Eye (tissue), 1 donor: ENCODE measurements around the gene PRR19.
"Not testable (repeated sequence)": the region's sequence is repeated elsewhere in the genome, so short reads cannot be mapped to it uniquely, and the experiment has no call there.

ENCODE experiments used
- DNase-seq: peaks from one replicate; pipeline ENCODE4 v3.0.0-alpha.2; 2015

The PRR19 gene, protein sequence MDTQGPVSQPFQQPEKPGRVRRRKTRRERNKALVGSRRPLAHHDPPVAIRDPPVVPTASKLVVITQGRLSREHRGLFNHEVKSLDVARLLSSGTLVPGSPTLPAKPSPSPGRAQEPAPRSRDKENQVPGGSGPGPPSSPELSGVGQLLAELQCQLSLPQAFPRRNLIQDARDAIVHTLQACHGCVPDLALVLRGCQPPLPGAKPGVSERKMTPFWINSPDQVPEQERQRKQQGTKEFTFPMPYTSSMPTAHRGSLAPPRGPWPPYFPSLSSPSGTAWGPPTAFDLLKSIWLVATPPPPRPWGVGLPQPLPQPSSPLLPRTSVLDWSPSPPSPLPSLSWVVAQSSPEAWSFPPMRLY

DNA sequence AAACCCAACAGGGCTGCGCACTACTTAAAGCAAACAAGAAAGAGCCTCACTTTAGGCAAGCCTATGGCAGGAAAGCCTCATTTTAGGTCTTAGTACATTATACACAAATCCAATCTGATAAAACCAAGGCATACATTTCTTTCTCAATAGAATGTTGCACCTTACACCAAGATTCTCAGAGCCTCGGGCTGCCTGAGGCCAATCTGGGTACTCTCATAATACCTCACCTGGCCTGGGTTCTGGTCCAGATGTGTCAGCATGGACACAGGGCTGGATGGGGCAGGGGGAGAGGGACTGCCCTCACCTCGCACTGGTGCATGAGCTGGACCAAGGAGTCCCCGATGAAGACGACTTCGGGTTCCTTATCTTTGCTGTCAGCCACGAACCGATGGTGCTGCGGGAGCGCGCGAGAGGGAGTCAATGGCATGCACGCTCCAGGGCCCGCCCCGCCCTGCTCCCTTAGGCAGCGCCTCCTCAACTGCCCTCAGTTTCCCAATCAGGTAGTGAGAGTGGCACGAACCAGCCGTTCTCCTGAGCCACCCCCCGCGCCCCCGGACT, at the start of gene PRR19:
PRR19 (plus strand) TSS at position 487 of the 558 bp plus-strand sequence. CDS start 7,453 bp downstream, outside the sequence.
- DNase-seq: no peak

DNA sequence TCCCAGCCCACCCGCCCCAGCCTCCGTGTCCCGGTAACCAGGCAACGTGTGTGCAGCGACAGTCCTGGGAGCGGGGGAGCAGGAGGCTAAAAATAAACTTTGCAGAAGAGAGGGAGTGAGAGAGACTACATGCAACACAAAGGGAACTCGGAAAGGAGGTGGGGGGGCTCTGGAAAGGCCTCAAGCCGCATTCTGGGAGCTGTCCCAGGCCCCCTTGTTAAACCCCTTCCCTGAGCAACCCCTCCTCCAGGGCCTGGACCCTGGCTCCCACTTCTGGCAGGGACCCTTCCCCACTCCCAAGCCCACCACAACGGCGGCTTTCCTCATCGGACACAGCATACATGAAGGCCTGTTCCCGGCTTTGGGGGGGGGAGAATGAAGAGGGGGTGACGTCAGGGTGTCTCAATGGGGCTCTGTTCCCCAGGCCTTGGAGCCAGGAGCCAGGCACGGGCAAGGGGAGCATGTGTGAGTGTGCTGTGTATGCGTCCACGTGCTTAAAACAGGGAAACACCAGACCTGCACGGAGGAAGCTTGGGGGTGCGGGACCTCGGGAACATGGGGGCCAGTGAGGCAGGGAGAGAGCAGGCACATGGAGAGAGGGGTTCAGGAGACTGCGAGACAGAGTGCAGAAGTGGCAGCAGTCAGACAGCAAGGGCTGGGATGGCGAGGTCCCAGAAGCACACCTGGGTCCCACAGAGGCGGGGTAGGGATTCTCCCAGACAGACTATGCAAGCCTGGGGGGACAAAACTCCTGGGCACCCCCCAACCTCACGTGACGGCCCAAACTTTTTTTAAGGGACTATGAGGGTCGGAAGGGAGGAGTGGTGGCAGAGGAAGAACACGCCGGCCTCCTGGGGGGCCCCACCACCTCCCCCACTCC, 49.3 kb upstream of the PRR19 start:
- peak; percentile 74 for DNase-seq

DNA sequence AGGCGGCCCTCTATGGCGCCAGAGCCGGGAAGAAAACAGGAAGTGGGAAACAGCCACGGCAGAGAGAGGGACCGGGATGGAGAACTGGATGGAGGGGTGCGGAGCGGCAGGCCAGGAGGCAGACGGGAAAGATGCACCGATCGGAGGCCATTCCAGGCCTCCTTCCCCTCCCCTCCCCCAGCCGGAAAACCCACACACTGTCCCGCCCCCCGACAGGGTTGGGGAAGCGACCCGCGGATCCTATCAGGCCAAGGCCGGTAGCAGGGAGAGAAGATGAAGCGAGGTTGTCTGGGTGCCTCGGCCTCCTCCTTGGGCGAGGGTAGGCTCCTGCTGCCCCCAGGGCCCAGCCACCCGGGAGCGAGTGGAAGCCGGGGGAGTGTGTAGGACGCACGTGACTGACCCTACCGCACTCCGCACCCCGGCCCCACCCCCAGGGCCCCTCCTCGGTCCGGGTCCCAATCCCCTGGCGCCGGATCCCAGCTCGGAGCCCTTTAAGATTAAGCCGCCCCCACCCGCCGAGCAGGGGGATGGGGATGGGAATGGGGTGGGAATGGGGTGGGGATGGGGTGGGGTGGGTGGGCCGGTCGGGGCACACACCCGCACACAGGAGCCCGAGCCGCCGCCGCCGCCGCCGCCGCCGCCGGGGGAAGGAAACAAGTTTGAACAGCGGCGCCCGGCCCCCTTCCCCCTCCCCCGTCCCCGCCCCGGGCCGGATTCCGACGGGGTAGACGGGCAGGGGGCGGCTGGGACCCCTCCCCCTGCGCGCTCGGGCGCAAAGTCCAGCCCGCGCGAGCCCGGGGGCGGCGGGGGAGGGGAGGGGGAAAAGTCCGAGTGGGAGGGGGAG, 48.5 kb upstream of the PRR19 start:
- peak; percentile 90 for DNase-seq

DNA sequence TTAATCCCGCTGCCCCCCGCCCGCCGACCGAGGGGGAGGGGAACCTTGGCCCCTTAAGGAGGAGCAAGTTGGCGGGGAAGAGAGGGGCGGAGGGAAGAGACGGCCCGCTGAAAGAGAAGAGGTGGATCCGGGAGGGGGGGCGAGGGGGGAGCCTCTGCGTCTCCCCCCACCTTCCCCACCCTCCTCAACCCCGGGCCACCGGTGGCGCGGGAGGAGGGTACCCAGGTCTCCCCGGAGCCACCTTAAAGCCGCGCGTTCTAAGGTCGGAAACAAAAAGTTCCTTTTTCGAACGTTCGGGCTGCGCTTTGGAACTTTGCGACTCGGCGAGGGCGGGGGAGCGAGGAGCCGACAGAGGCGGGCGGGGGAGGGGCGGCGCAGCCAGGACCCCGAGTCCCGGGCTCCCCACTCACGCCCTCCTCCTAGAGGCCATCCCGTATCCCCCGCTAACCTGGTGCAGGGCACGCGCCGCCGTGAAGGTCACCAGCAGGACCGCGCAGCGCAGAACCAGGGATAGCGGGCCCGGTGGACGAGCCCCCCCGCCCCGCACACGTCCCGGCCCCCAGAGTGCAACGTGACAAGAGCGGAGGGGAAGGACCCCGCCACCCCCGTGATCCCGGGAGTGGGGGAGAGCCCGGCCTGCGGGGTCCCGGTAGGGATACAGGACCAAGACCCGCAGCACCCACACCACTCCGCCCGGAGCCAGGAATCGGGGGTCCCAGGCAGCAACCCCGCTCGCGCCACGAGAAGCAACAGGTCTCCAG, 47.7 kb upstream of the PRR19 start:
- peak; percentile 92 for DNase-seq

DNA sequence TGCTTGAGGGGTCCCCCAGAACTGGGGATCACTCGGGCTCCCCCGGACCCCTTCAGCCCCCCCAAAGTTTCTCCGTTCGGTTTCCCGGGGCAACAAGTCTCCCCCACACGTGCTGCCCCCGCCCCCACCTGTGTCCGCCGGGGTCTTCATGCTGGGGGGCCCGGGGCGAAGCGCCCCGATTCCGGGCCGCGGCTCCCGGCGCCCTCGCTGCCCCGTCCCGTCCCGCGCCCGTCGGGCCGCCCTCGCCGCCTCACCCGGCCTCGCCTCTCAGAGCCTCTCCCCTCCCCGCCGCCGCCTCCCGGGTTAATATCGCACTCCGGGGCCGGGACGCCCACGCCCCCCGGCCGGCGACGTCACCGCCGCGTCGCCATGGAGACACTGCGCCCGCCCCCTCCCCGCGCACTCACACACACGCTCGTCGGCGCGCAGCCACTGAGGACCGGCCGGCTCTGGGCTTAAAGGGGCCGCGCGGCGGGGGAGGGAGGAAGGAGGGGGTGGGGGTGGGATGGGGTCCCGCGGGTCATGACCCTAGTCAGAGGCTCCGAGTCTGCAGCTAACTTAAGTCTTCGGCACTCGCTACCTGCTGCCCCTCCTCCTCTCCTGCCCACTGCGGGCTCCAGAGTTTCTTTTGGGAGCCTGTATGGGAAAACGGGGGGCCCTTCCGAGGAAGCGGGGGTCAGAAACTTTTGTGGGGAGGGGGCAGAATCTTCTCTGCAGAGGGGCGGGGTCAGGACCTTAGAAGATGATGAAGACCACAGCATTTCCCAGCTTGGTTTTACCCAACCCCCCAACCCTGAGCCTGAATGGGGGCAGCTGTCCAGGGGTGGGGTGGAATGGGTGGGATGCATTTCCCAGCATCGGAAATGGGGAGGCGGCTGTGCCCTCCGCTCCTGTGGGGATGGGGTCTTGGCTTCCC, 46.8 kb upstream of the PRR19 start, which contains the start of gene ERF:
ERF (minus strand) TSS at position 279 of the 916 bp plus-strand sequence; CDS start at position 150, 129 bp downstream.
- DNase-seq: peak; percentile 97

DNA sequence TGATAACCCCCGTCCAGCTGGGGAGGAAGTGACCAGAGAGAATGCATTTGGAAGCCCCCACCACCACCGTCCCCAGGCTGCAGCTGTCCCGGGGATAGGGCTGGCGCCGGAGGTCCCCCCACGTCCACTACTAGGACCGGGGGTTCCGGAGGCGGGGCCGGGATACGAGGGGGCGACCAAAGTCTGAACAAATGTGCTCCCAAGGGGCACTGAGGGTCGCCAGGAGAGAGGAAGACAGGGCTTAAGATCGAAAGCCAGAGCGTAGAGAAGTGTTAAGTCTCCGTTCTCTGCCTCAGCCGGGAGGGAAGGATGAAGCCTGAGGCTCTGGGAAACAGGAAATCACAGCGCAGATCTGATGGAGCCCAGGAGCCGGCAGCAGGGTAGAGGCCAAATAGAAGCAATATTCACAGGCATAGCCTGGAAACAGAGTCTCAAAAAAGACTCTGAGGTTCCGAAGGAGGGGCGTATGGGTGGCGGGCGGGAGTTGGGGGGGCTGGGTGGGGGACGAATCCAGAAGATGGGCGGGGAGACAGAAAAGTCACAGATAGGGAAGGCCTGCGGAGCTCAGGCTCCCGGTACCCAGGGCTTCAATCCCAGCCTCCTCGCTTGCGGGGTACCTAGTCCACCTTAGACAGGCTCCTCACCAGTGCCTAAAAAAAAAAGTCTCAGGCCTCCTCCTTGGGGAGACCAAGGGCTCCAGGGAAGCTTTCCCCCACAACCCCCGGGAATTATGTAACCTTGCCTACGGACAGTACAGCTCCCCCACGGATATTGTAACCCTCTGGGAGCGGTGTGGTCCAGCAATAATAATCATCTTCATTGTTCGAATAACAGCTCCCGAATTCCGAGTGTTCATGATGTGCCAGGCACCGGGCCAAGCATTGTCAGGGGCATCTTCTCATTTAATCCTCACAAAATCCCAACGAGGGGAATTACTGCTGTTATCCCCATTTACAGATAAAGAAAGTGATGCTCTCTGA, 45.9 kb upstream of the PRR19 start:
- peak; percentile 84 for DNase-seq

DNA sequence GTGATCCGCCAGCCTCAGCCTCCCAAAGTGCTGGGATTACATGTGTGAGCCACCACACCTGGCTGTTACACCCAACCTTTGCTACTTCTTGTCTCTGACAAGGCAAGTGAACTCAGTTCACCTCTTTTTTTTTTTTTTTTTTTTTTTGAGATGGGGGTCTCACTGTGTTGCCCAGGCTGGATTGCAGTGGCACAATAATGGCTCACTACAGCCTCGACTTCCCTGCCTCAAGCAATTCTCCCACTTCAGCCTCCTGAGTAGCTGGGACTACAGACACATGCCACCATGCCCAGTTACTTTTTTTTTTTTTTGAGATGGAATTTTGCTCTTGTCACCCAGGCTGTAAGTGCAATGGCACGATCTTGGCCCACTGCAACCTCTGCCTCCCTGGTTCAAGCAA, 44.1 kb upstream of the PRR19 start:
- DNase-seq: not testable (repeated sequence)

DNA sequence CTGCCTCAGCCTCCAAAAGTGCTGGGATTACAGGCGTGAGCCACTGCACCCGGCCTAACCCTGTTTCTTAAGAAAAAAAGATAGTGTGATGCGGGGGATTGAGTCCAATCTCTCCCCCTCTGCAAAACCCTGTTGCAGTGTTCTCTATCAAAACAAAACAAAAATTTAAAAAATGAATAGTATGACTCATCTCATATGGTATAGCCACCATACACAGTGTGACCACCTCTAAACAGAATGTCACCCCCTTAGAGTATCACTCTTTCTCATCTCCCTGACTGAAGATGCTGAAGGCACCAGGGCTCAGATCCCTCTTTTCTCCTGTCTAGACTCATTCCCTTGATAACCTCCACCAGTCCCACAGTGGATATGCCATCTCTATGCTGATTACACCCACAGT, 40.2 kb upstream of the PRR19 start:
- no peak for DNase-seq

DNA sequence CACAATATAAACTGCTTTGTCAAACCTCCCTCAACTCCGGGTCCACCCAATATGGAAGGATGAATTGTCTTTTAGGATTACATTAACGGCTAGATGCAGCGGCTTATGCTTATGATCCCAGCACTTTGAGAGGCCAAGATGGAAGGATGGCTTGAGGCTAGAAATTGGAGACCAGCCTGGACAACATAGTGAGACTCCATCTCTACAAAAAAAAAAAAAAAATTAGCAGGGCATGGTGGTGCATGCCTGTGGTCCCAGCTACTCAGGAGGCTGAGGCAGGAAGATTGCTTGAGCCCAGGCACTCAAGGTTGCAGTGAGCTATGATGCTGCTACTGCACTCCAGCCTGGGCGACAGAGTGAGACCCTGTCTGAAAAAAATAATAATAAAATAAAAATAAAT, 35.8 kb upstream of the PRR19 start:
- DNase-seq: not testable (repeated sequence)

DNA sequence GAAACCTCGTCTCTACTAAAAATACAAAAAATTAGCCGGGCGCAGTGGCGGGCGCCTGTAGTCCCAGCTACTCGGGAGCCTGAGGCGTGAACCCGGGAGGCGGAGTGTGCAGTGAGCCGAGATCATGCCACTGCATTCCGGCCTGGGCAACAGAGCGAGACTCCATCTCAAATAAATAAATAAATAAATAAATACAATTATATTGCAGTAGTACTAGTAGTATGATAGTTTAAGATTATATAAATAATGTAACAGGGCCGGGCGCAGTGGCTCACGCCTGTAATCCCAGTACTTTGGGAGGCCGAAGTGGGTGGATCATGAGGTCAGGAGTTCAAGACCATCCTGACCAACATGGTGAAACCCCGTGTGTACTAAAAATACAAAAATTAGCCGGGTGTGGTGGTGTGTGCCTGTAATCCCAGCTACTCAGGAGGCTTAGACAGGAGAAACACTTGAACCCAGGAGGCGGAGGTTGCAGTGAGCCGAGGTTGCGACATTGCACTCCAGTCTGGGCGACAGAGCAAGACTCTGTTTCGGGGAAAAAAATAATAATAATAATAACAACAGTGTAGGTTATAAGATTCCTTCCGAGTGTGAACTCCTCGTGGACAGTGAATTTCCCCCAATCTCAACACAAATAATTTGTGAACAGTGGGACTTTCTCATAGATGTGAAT, 34.9 kb upstream of the PRR19 start:
- DNase-seq: not testable (repeated sequence)

DNA sequence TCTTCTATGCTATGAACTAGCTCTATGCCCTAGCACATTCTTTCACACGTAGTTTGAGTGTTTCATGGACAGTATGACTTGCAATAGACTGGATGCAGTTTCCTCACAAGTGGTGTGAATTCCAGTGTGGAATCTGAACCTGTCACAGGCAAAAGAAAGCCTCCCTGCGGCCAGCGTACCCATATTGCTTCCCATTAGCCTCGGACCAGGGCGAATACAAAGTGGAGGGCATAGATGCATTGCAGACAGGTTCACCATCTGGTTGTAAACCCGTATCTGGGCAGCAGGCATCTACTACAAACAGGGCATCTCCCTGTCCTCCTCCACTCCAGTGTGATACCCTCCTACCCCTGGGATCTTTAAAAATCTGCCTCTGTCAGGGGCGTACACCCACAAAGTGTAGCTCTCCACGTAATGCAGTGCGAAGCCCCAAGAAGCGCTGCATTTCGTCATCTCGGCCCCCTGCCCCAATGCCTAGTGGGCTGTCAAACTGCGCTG, 34.2 kb upstream of the PRR19 start:
- no peak for DNase-seq

DNA sequence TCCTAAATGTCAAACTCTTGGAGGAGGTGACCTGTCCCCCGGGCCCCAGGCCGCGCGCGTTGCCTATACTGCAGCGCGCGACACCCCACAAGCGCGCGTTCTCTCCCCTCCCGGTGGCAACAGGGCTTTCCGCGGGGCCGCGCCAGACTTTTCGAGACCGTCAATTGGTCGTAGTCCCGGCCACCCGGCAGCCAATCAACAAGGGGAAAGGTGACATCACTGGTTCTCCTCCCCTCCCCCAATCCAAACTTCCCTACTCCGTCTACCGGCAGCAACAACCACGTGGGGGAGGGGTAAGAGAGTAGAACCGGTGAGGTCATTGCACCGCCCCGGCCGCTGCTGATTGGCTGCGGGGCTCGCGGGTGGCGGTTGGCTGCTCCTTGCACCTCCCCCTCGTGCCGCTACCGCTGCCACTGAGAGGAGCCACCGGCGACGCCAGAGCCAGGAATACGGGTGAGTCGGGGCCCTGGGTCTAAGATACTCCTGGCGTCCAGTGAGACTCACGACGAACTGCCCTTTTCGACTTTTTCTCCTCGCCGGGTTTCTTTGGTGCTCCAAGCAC, 33.7 kb upstream of the PRR19 start:
- DNase-seq: peak; percentile 100

DNA sequence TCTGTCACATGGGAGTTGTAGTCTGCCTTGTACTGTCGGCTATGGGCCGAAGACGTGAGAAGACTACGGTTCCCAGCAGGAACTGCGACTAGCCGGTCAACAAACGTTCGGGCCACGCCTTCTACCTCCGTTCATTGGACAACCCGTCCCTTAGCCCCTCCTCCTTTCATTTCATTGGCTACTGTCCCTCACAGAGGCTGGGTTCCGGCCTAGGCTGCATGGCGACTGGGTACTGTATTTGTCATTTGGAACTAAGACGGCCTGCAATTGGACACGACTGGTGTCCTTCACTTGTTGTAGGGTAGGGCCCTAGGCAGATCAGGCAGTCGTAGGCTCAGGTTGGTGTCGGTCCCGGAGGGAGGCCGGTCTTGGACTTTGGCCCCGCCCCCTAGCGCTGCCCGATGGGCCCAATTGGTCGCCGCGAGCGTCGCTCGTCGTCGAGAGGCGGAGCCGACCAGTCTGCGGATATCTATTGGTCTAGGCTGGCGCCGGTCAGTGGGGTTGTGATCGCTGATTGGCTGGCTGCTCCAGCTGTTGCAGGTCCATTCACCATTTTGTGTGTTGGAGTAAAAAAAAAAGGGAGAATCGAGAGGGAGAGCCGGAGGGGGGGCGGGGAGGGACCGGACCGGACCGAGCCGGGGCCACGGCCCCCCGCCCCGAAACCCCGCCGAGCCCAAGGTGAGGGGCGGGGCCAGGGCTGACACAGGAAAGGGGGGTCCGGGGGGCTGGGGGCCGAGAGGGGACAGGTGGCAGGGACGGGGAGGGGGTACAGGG, 33.0 kb upstream of the PRR19 start, which contains the start of gene CIC:
CIC (plus strand) TSS at position 549 of the 774 bp plus-strand sequence. CDS start 2,532 bp downstream, outside the sequence.
- peak; percentile 100 for DNase-seq

DNA sequence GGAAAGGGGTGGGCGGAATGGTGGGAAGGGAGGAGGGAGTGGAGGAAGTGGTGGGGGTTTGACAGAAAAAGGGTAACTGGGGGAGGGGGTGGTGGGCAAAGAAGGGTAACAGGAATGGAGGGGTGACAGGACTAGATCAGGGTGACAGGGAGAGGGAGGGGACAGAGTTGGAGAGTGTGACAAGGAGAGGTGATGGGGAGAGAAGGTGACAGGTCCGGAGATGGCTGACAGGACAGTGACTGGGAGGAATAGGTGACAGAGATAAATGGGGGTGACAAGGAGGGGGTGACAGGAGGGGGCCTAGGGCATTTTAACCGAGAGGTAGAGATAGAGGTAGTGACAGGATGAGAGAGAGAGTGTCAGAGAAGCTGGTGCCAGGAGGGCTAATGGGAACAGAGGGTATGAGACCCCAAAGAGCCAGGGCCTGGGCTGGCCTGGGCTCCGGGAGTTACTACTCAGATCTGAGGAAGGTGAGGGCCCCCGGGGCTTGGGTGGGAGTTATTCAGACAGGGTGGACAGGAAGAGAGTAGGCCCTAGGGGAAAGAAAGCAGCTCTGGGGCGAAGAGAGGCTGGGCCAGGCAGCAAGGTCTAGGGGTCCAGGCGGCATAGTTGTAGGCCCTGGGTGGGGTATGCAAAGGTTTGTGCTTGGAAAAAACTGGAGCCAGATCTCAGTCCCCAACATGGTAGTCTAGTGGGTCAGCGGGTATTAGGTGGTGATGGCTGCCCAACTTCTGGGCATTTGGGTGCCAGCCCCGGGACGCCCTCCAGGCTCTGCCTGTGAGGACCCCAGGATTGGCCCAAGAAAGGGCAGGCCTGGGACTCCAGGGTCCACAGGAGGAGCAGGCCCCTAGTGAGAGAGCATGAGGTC, 32.2 kb upstream of the PRR19 start:
- DNase-seq: no peak

DNA sequence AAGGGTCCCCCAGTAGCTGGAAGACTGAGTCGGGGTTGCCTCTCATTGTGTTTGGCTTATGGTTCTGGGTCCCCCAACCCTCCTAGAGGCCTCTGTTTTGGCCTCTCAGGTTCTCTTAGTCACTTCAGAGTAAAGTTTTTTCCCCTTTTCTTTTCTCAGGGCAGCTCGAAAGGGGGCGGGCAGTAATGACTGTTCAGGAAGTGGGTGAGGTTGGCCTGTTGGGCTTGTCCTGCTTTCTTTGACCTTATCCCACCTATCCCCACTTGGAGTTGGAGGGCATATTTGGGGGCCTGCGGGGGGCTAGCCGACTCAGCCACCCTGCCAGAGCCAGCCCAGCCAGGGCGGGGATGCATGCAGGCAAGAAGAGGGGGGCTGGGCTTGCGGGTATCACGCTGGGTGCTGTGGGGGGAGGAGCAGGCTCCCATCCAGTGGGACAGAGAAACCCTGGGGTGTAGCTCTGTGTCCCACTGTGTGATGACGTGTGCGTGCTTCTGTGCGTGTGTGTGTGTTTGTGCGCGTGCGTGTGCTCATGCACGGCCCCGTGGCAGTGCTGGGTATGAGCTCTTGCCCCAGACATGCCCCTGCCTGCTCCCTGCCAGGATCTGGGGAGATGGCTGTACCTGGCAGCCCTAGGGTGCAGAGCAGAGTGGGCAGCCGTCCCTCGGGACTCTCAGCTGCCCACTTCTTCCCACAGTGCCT, 31.4 kb upstream of the PRR19 start:
- DNase-seq: no peak

DNA sequence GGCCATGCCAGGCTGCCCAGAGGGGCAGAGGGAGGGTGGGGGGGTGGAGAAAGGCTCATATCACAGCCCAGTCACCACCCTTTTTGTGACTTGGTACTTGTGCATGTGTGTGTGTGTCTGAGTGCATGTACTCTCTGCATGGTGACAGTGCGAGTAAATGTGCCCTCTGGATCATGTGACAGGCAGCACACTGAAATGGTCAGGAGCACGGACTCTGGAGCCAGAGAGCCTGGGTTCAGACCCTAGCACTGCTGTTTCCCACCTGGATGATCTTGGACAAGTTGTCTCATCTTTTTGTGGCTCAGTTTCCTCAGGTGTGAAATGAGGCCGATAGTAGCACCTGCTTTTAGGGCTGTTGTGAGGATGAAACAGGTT, 30.9 kb upstream of the PRR19 start:
- DNase-seq: no peak
